ENCODE measurements around the gene WNT7B. TPM values are rescaled to one million over a fixed set of nuclear protein-coding genes. Genes with fewer than 3 reads are reported as not detected.
A peak's percentile ranks its signal among the peaks of the same experiment; 100 is the strongest.

WNT7B gene
- total and polyA plus RNA-seq, 2 experiments from 2014 or later, result 0.10 TPM; not detected in 1

GRCh38 chr22:45977551-45978274 is 751 bp upstream of the WNT7B start:
- TF ChIP-seq, protein P1, sequence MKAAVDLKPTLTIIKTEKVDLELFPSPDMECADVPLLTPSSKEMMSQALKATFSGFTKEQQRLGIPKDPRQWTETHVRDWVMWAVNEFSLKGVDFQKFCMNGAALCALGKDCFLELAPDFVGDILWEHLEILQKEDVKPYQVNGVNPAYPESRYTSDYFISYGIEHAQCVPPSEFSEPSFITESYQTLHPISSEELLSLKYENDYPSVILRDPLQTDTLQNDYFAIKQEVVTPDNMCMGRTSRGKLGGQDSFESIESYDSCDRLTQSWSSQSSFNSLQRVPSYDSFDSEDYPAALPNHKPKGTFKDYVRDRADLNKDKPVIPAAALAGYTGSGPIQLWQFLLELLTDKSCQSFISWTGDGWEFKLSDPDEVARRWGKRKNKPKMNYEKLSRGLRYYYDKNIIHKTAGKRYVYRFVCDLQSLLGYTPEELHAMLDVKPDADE (IDR thresholded peaks at IDR 0.05), result no peak
- TF ChIP-seq EZH2 (IDR thresholded peaks at IDR 0.05; ENCODE audit: low read depth, unreplicated experiment), result peak; percentile 69
- TF ChIP-seq POLR2AphosphoS5 (IDR thresholded peaks at IDR 0.05; ENCODE audit: low read depth), result no peak
- TF ChIP-seq STAT1 (IDR thresholded peaks at IDR 0.05; ENCODE audit: unreplicated experiment), result no peak
- peak overlapping the region; percentile 73 for H3K4me3 Mint-ChIP-seq
- Histone ChIP-seq H3K4me2 (peak overlapping the region; percentile 82), H3K27me3 (ENCODE audit: insufficient read depth) (peaks cover 66% of the 10 kb centered on the region), H3K4me1 (ENCODE audit: insufficient read depth) (peaks cover 8% of the 10 kb centered on the region), H3F3A (replicated peaks; ENCODE audit: low read depth) (peaks cover 12% of the 10 kb centered on the region), H2AFZ (peak overlapping the region; percentile 95), H3K9me2 (ENCODE audit: insufficient read depth) (no peaks in the 10 kb centered on the region), H3K4me3 (peak overlapping the region; percentile 70), H3K79me2 (replicated peaks; ENCODE audit: insufficient read depth) (no peaks in the 10 kb centered on the region), H3K27ac (ENCODE audit: low read depth) (no peak overlapping the region), H4K20me1 (replicated peaks; ENCODE audit: insufficient read depth) (peaks cover 4% of the 10 kb centered on the region), H3K36me3 (ENCODE audit: insufficient read depth) (no peaks in the 10 kb centered on the region)
- H3K9me3 Mint-ChIP-seq, result peaks cover 15% of the 10 kb centered on the region
- DNase-seq (ENCODE audit: low spot score) (peak; percentile 58), ATAC-seq (peak; percentile 13)
- peaks cover 10% of the 10 kb centered on the region; the same call in 2 of the 3 replicates for H3K36me3 Mint-ChIP-seq (ENCODE audit: low read depth)
- H3K27ac Mint-ChIP-seq, result no peak overlapping the region
- peaks cover 49% of the 10 kb centered on the region for H3K27me3 Mint-ChIP-seq (ENCODE audit: insufficient read depth, low read depth, poor library complexity)
- H3K4me1 Mint-ChIP-seq, result peaks cover 18% of the 10 kb centered on the region

DNA sequence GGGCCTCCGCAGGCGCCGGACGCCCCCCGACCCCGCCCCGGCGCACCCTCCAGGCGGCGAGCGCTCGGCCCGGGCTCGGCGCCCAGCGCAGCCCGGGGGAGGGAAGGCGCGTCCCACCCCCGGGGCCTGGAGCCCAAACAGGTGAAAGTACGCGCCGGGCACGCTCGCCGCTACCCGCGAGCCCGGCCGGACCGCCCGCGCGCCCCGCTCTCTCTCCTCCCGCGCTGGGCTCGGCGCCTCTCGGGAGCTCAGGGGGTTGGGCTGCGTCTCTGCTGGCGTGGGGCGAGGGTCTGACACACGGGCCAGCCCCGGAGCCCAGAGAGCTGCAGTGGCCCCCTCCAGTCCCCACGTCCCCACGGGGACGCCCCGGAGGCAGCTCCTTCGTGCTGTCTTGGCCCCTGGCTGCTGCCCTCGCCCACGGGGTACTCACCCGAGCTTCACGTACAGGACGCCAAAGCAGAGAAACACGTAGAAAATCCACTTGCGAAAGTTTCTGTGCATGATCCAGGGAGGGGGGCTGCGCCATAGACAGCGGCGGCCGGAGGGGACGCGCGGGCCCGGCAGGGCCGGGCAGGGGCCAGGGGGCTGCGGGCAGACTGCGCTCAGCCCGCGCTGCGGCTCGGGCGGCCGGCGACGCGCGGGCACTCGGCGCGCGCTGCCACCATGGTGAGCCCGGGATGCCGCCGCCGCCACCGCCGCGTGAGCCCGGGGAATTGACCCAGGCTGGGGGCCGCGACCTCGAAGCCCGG is 534 bp downstream of the WNT7B start:
- Histone ChIP-seq H3K79me2 (replicated peaks; ENCODE audit: insufficient read depth) (no peaks in the 10 kb centered on the region), H3K4me2 (peak overlapping the region; percentile 82), H3K27me3 (ENCODE audit: insufficient read depth) (peaks cover 79% of the 10 kb centered on the region), H3K36me3 (ENCODE audit: insufficient read depth) (no peaks in the 10 kb centered on the region), H3K4me3 (peak overlapping the region; percentile 70), H2AFZ (peak overlapping the region; percentile 86), H3K9me2 (ENCODE audit: insufficient read depth) (no peaks in the 10 kb centered on the region), H3K4me1 (ENCODE audit: insufficient read depth) (peaks cover 8% of the 10 kb centered on the region), H3K27ac (ENCODE audit: low read depth) (no peak overlapping the region), H4K20me1 (replicated peaks; ENCODE audit: insufficient read depth) (peaks cover 4% of the 10 kb centered on the region), H3F3A (replicated peaks; ENCODE audit: low read depth) (peaks cover 12% of the 10 kb centered on the region)
- H3K4me1 Mint-ChIP-seq, result peaks cover 18% of the 10 kb centered on the region
- DNase-seq (ENCODE audit: low spot score) (peak; percentile 30), ATAC-seq (no peak)
- no peak overlapping the region for H3K27ac Mint-ChIP-seq
- peaks cover 19% of the 10 kb centered on the region for H3K9me3 Mint-ChIP-seq
- H3K4me3 Mint-ChIP-seq, result peak overlapping the region; percentile 49
- H3K27me3 Mint-ChIP-seq (ENCODE audit: insufficient read depth, low read depth, poor library complexity), result peaks cover 58% of the 10 kb centered on the region
- TF ChIP-seq, protein P1 (IDR thresholded peaks at IDR 0.05), result no peak
- peak; percentile 96 for TF ChIP-seq EZH2 (IDR thresholded peaks at IDR 0.05; ENCODE audit: low read depth, unreplicated experiment)
- peaks cover 11% of the 10 kb centered on the region; the same call in 2 of the 3 replicates for H3K36me3 Mint-ChIP-seq (ENCODE audit: low read depth)

Measured in GM23338 (cell line).